Right cardiac atrium (tissue), 5 donors: Measurements from ENCODE around the gene WDR1. TPM values are rescaled to one million over a fixed set of nuclear protein-coding genes. Genes with fewer than 3 reads are reported as not detected.

Experiments
- ATAC-seq, 2 donors: fragments of 200-7000 bp; cut with Tn5 transposase; one replicate each; pipeline versions ENCODE4 v1.8.0 to v1.9.1; 2020; ENCODE audit warnings: moderate library complexity in 2 of 2, mild to moderate bottlenecking in 1 of 2
- DNase-seq, 3 donors: peaks; one replicate each; pipeline ENCODE4 v3.0.0-alpha.2; 2020
- H3K27ac ChIP-seq: one replicate; pipeline ENCODE4 v1.5.1; 2013; ENCODE audit warnings: mild to moderate bottlenecking, low read length, control low read depth, moderate library complexity
- H3K27me3 ChIP-seq: one replicate; pipeline ENCODE4 v1.6.1; 2013; ENCODE audit not compliant: control insufficient read depth, insufficient read depth
- H3K4me1 ChIP-seq: one replicate; pipeline ENCODE4 v1.6.1; 2013; ENCODE audit warnings: low read length; ENCODE audit not compliant: control insufficient read depth, insufficient read depth
- H3K4me3 ChIP-seq: one replicate; pipeline ENCODE4 v1.5.1; 2013; ENCODE audit warnings: low read length, control low read depth
- H3K9me3 ChIP-seq: one replicate; pipeline ENCODE4 v1.6.1; 2013; ENCODE audit warnings: low read length; ENCODE audit not compliant: control insufficient read depth
- WGBS: extraction: QIAGEN DNeasy Blood & Tissue Kit; methylation state at CpG from one replicate; pipeline ENCODE4 v1.1.7; 2013; 5-methylcytosine and 5-hydroxymethylcytosine counted together
- intact Hi-C, 4 donors: fragments of 100-400 bp; cut with DNase I; formaldehyde crosslinking; loops; one replicate each; pipeline versions ENCODE4 v1.11.0 to v1.14.0; 2022 to 2023
- polyA plus RNA-seq: library from polyadenylated mRNA; stranded (reverse); fragments of 200-250 nt; gene quantifications from one replicate; pipeline ENCODE4 v1.2.3, GENCODE V29; 2013
- total RNA-seq, 4 donors: library from RNA; stranded (reverse); fragmentation: NEBNext Ultra II Directional; extraction: Animal tissue kit (Norgen Biotek cat#: 25700); gene quantifications; one replicate each; pipeline ENCODE4 v1.2.1, GENCODE V29; 2021
- donor health status: healthy with polysubstance abuse.
- donor health status: DM: no; HTN: yes; CAD: no.
- donor health status: DM: no; HTN: no; CAD: no.
- donor health status: DM: no; HTN: yes; CAD: no; lungs with severe emphysema.
- donor health status: DM: yes; HTN: yes; CAD: no.

WDR1 gene
- total and polyA plus RNA-seq, 5 donors, result 116 to 280 (median 209) TPM

- DNase-seq (no peak), ATAC-seq (no peak)
- intact Hi-C loops, result no loop called here
- H3K4me1 ChIP-seq, result no peaks in the 10 kb centered on the region
- no peak overlapping the region for H3K4me3 ChIP-seq
- no peak overlapping the region for H3K27ac ChIP-seq
- no peaks in the 10 kb centered on the region for H3K9me3 ChIP-seq
- WGBS, result 70% methylated on average over 1 of the region's 1 CpG
- no peaks in the 10 kb centered on the region for H3K27me3 ChIP-seq
These were observed 71.1 kb downstream of the WDR1 start for GRCh38 chr4:10045481-10045880.

GRCh38 chr4:10041036-10041435 lies 75.6 kb downstream of the WDR1 start:
- H3K4me3 ChIP-seq, result no peak overlapping the region
- 87% methylated on average over 6 of the region's 6 CpGs for WGBS
- H3K9me3 ChIP-seq, result no peaks in the 10 kb centered on the region
- no peak for DNase-seq
- H3K27ac ChIP-seq, result no peak overlapping the region
- intact Hi-C loops, result no loop called here
- H3K4me1 ChIP-seq, result no peaks in the 10 kb centered on the region
- no peak for ATAC-seq
- no peaks in the 10 kb centered on the region for H3K27me3 ChIP-seq

- Histone ChIP-seq H3K27me3 (no peaks in the 10 kb centered on the region), H3K4me3 (no peak overlapping the region), H3K4me1 (no peaks in the 10 kb centered on the region), H3K9me3 (no peaks in the 10 kb centered on the region), H3K27ac (no peak overlapping the region)
- ATAC-seq (no peak), DNase-seq (no peak)
- intact Hi-C loops, result no loop called here
- WGBS, result 83% methylated on average over 10 of the region's 10 CpGs
These were observed 76.3 kb downstream of the WDR1 start for GRCh38 chr4:10040049-10040892.

- H3K27ac ChIP-seq, result no peak overlapping the region
- no peaks in the 10 kb centered on the region for H3K27me3 ChIP-seq
- ATAC-seq, result no peak
- intact Hi-C loops, result no loop called here
- 94% methylated on average over 10 of the region's 10 CpGs for WGBS
- peaks cover 10% of the 10 kb centered on the region for H3K4me1 ChIP-seq
- no peak for DNase-seq
- H3K4me3 ChIP-seq, result no peak overlapping the region
- no peaks in the 10 kb centered on the region for H3K9me3 ChIP-seq
These were observed 79.7 kb downstream of the WDR1 start for GRCh38 chr4:10036807-10037342.

- intact Hi-C loops, result no loop called here
- Histone ChIP-seq H3K9me3 (no peaks in the 10 kb centered on the region), H3K27ac (no peak overlapping the region), H3K4me1 (peaks cover 14% of the 10 kb centered on the region), H3K27me3 (no peaks in the 10 kb centered on the region), H3K4me3 (no peak overlapping the region)
- no peak for ATAC-seq
- no peak for DNase-seq
- WGBS, result 78% methylated on average over 6 of the region's 6 CpGs
These were observed 81.5 kb downstream of the WDR1 start for GRCh38 chr4:10035130-10035529.

- Histone ChIP-seq H3K27me3 (no peaks in the 10 kb centered on the region), H3K27ac (no peak overlapping the region), H3K9me3 (no peaks in the 10 kb centered on the region), H3K4me1 (peaks cover 14% of the 10 kb centered on the region), H3K4me3 (no peak overlapping the region)
- intact Hi-C loops, result no loop called here
- ATAC-seq (no peak), DNase-seq (no peak)
- WGBS, result 95% methylated on average over 5 of the region's 5 CpGs
These were observed 81.9 kb downstream of the WDR1 start for GRCh38 chr4:10034612-10035104.

GRCh38 chr4:10034136-10034535 lies 82.5 kb downstream of the WDR1 start:
- ATAC-seq, result no peak
- WGBS, result 56% methylated on average over 10 of the region's 10 CpGs
- intact Hi-C loops, result no loop called here

GRCh38 chr4:10033191-10033881 lies 83.3 kb downstream of the WDR1 start:
- Histone ChIP-seq H3K4me3 (no peak overlapping the region), H3K9me3 (no peaks in the 10 kb centered on the region), H3K27me3 (no peaks in the 10 kb centered on the region), H3K27ac (peak overlapping the region; percentile 26), H3K4me1 (peaks cover 14% of the 10 kb centered on the region)
- ATAC-seq, result peak; percentile 67 to 82
- WGBS, result 49% methylated on average over 18 of the region's 18 CpGs
- DNase-seq, result peak in 1 of 3 donors; percentile 46
- intact Hi-C loops, result no loop called here

More at GRCh38 chr4:10034136-10034535, 82.5 kb downstream of the WDR1 start:
- no peaks in the 10 kb centered on the region for H3K9me3 ChIP-seq
- H3K27ac ChIP-seq, result no peak overlapping the region
- H3K4me3 ChIP-seq, result no peak overlapping the region
- peaks cover 14% of the 10 kb centered on the region for H3K4me1 ChIP-seq
- no peaks in the 10 kb centered on the region for H3K27me3 ChIP-seq
- no peak for DNase-seq

GRCh38 chr4:10032625-10033024 lies 84.0 kb downstream of the WDR1 start:
- Histone ChIP-seq H3K27me3 (no peaks in the 10 kb centered on the region), H3K9me3 (no peaks in the 10 kb centered on the region), H3K4me1 (peaks cover 14% of the 10 kb centered on the region), H3K4me3 (no peak overlapping the region), H3K27ac (peak overlapping the region; percentile 39)
- intact Hi-C loops, result no loop called here
- 54% methylated on average over 6 of the region's 6 CpGs for WGBS
- DNase-seq, result peak in 1 of 3 donors; percentile 11
- peak; percentile 5 to 55 for ATAC-seq

- no peaks in the 10 kb centered on the region for H3K9me3 ChIP-seq
- peaks cover 14% of the 10 kb centered on the region for H3K4me1 ChIP-seq
- H3K27ac ChIP-seq, result peak overlapping the region; percentile 84
- DNase-seq (no peak), ATAC-seq (peak; percentile 22 to 54)
- intact Hi-C loops, result no loop called here
- no peak overlapping the region for H3K4me3 ChIP-seq
- no peaks in the 10 kb centered on the region for H3K27me3 ChIP-seq
- WGBS, result 41% methylated on average over 10 of the region's 10 CpGs
These were observed 84.7 kb downstream of the WDR1 start for GRCh38 chr4:10031668-10032590.
